ENCODE data around the gene AUTS2.

DNA sequence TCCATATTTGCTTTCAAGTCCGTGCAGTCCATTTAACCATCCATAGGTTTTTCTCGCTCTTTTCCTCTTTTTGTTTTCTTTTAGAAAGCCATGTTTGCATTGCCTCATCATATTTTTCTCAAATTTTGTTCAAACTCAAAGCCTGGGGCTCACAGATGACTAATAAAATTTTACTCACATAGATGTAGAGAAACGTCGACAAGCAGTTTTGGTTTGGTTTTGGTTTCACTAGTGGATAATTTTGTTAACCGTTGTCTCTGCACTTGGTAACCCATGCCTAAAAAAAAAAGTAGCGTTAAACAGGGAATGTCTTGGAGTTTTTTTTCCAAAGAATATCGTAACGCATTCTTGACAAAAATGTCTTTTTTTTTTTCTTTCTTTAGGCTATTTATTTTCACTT is 1189.5 kb downstream of the AUTS2 start:
- TF ChIP-seq, protein P1, sequence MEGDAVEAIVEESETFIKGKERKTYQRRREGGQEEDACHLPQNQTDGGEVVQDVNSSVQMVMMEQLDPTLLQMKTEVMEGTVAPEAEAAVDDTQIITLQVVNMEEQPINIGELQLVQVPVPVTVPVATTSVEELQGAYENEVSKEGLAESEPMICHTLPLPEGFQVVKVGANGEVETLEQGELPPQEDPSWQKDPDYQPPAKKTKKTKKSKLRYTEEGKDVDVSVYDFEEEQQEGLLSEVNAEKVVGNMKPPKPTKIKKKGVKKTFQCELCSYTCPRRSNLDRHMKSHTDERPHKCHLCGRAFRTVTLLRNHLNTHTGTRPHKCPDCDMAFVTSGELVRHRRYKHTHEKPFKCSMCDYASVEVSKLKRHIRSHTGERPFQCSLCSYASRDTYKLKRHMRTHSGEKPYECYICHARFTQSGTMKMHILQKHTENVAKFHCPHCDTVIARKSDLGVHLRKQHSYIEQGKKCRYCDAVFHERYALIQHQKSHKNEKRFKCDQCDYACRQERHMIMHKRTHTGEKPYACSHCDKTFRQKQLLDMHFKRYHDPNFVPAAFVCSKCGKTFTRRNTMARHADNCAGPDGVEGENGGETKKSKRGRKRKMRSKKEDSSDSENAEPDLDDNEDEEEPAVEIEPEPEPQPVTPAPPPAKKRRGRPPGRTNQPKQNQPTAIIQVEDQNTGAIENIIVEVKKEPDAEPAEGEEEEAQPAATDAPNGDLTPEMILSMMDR (conservative IDR thresholded peaks at IDR 0.05 in 1 of 2, IDR thresholded peaks at IDR 0.05 in 1 of 2; ENCODE audit: low read depth in 1 of 2, low read length in 2 of 2) = no peak
- TF ChIP-seq EZH2 (IDR thresholded peaks at IDR 0.05; ENCODE audit: low read length, missing control alignments) = no peak
